Measurements from ENCODE around the gene MOCOS. TPM values are rescaled to one million over a fixed set of nuclear protein-coding genes. Genes with fewer than 3 reads are reported as not detected.
A peak's percentile ranks its signal among the peaks of the same experiment; 100 is the strongest.
"Not testable (repeated sequence)": the region's sequence is repeated elsewhere in the genome, so short reads cannot be mapped to it uniquely, and the experiment has no call there.

MOCOS gene
- total RNA-seq, 1 donor from 2014 or later = 24.5 TPM

DNA sequence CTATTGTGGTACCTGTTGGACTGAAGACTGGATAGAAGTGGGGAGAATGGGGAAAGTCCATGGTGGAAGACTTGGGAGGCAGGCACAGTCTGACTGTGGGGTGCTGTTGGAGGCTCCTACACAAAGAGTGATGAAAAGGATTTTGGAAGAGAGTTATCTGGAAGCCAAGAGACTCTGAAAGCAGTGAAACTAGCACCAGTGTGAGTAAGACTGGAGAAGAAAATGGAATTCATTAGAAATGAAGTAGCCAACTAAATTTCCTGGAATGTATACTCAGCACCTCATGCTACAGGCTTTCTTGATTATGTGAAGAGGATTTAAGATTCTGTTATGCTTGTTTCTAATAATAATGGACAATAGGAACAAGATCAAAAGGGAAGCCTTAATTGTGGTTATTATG lies 29.9 kb upstream of the MOCOS start:
- H3K36me3 ChIP-seq (ENCODE audit: control insufficient read depth, insufficient read depth, low read length) = peaks cover 10% of the 10 kb centered on the region
- no peaks in the 10 kb centered on the region for H3K27me3 ChIP-seq (ENCODE audit: control insufficient read depth, insufficient read depth, low read length)
- no peak overlapping the region for H3K4me3 ChIP-seq (ENCODE audit: low read depth, low read length)
- TF ChIP-seq, protein P1, sequence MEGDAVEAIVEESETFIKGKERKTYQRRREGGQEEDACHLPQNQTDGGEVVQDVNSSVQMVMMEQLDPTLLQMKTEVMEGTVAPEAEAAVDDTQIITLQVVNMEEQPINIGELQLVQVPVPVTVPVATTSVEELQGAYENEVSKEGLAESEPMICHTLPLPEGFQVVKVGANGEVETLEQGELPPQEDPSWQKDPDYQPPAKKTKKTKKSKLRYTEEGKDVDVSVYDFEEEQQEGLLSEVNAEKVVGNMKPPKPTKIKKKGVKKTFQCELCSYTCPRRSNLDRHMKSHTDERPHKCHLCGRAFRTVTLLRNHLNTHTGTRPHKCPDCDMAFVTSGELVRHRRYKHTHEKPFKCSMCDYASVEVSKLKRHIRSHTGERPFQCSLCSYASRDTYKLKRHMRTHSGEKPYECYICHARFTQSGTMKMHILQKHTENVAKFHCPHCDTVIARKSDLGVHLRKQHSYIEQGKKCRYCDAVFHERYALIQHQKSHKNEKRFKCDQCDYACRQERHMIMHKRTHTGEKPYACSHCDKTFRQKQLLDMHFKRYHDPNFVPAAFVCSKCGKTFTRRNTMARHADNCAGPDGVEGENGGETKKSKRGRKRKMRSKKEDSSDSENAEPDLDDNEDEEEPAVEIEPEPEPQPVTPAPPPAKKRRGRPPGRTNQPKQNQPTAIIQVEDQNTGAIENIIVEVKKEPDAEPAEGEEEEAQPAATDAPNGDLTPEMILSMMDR (IDR thresholded peaks at IDR 0.05; ENCODE audit: insufficient read depth, low read length, severe bottlenecking) = no peak
- DNase-seq (ENCODE audit: low read depth) (no peak), FAIRE-seq (no peak)

DNA sequence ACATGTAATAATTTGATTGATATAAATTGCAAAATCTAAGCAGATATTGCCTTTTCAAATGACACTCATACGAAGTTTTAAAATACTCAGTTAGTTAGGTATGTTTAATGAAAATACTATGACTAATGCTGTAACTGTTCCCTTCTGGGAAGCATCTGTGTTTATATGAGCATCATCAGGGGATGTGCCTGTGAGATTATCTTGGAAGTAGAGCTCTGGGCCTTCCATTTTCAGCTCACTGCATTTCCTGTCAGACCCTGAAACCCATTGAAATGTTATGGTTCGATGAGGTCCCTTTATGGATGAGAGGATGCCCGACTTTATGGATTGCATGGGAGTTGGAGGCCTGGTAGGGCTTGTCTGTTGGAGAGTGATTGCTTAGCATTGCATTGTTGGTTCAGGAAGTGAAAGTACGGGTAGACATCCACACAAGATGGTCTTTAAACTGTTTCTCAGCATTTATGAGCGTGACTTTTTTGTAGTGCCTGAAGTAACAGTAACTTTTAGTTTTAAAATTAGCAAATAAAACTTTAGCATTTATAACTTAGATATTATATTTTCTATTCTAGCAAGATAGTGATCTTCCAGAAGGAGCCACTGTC lies 28.9 kb upstream of the MOCOS start:
- no peak overlapping the region for H3K4me3 ChIP-seq (ENCODE audit: low read depth, low read length)
- peaks cover 9% of the 10 kb centered on the region for H3K36me3 ChIP-seq (ENCODE audit: control insufficient read depth, insufficient read depth, low read length)
- TF ChIP-seq, protein P1 (IDR thresholded peaks at IDR 0.05; ENCODE audit: insufficient read depth, low read length, severe bottlenecking) = no peak
- FAIRE-seq (no peak), DNase-seq (ENCODE audit: low read depth) (no peak)
- no peaks in the 10 kb centered on the region for H3K27me3 ChIP-seq (ENCODE audit: control insufficient read depth, insufficient read depth, low read length)

DNA sequence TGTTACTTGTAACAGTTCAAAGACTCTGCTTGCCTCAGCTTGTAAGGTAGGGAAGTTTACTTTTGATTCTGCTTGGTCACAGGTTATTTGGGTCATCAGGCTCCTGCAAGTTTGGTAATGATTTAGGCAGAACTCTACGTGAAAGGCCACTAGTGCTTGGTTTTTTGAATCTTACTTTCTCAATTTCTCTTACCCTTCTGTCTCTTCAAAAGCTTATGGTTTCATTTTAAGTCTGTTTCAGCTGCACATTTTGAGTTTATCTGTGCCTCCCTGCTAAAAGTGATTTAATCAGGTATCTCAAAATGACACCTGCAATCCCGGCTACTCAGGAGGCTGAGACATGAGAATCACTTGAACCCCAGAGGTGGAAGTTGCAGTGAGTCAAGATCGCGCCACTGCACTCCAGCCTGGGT lies 26.3 kb upstream of the MOCOS start:
- H3K27me3 ChIP-seq (ENCODE audit: control insufficient read depth, insufficient read depth, low read length) = no peaks in the 10 kb centered on the region

DNA sequence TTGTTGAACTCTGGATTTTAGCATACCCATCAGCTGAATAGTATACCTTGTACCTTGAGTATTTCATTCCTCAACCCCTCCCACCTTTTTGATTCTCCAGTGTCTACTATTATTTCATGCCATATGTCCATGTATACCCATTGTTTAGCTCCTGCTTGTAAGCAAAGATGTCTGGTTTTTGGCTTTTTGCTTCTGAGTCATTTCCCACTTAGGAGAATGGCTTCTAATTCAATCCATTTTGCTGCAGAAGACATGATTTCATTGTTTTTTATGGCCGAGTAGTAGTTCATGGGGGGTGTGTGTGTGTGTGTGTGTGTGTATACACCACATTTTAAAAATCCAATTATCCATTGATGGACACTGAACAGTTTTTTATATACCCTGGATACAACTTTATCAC lies 24.3 kb upstream of the MOCOS start:
- Histone ChIP-seq H3K4me3 (ENCODE audit: low read depth, low read length) (no peak overlapping the region), H3K36me3 (ENCODE audit: control insufficient read depth, insufficient read depth, low read length) (peaks cover under 1% of the 10 kb centered on the region), H3K27me3 (ENCODE audit: control insufficient read depth, insufficient read depth, low read length) (no peaks in the 10 kb centered on the region)
- TF ChIP-seq, protein P1 (IDR thresholded peaks at IDR 0.05; ENCODE audit: insufficient read depth, low read length, severe bottlenecking) = no peak
- FAIRE-seq (no peak), DNase-seq (ENCODE audit: low read depth) (no peak)

More for the DNA sequence above, 26.3 kb upstream of the MOCOS start:
- Histone ChIP-seq H3K36me3 (ENCODE audit: control insufficient read depth, insufficient read depth, low read length) (peaks cover 2% of the 10 kb centered on the region), H3K4me3 (ENCODE audit: low read depth, low read length) (no peak overlapping the region)
- FAIRE-seq (no peak), DNase-seq (ENCODE audit: low read depth) (peak; percentile 74)
- TF ChIP-seq, protein P1 (IDR thresholded peaks at IDR 0.05; ENCODE audit: insufficient read depth, low read length, severe bottlenecking) = no peak

DNA sequence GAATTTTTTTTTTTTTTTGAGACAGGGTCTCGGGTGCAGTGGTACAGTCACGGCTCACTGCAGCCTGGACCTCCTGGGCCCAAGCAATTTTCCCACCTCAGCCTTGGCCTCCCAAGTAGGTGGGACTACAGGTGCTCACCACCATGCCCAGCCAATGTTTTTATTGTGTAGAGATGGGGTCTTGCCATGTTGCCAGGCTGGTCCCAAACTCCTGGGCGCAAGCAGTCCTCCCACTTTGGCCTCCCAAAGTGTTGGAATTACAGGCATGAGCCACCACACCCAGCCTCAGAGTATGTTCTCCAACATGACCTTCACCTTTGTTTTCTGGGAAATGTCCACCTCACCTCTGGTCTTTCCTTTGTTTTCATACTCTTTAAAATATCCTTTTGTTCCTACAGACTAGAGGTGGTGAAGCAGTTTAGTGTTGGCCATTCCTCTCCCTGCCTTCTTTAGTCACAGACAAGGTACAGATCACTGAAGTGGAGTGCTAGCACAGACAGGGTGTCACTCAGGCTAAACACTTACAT lies 19.5 kb upstream of the MOCOS start:
- TF ChIP-seq, protein P1 (IDR thresholded peaks at IDR 0.05; ENCODE audit: insufficient read depth, low read length, severe bottlenecking) = no peak
- peaks cover 7% of the 10 kb centered on the region for H3K36me3 ChIP-seq (ENCODE audit: control insufficient read depth, insufficient read depth, low read length)
- DNase-seq (ENCODE audit: low read depth) (no peak), FAIRE-seq (no peak)
- no peak overlapping the region for H3K4me3 ChIP-seq (ENCODE audit: low read depth, low read length)
- no peaks in the 10 kb centered on the region for H3K27me3 ChIP-seq (ENCODE audit: control insufficient read depth, insufficient read depth, low read length)

DNA sequence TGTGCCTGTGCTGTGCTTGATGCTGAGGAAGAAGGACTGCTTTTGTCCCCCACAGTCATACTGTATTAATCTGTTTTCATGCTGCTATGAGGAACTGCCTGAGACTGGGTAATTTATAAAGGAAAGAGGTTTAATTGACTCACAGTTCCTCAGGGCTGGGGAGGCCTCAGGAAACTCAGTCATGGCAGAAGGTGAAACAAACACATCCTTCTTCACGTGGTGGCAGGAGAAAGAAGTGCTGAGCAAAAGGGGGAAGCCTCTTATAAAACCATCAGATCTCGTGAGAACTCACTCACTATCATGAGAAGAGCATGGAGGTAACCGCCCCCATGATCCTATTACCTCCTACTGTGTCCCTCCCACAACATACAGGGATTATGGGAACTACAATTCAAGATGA lies 19.0 kb upstream of the MOCOS start:
- not testable (repeated sequence) for H3K36me3 ChIP-seq (ENCODE audit: control insufficient read depth, insufficient read depth, low read length); DNase-seq (ENCODE audit: low read depth); H3K4me3 ChIP-seq (ENCODE audit: low read depth, low read length); H3K27me3 ChIP-seq (ENCODE audit: control insufficient read depth, insufficient read depth, low read length); FAIRE-seq
